Measurements from ENCODE around the gene PCARE. TPM values are rescaled to one million over a fixed set of nuclear protein-coding genes. Genes with fewer than 3 reads are reported as not detected.

PCARE gene
- total and polyA plus RNA-seq, 2 donors (not counting 1 experiment from before 2014, with no cell fraction given) = not detected

DNA sequence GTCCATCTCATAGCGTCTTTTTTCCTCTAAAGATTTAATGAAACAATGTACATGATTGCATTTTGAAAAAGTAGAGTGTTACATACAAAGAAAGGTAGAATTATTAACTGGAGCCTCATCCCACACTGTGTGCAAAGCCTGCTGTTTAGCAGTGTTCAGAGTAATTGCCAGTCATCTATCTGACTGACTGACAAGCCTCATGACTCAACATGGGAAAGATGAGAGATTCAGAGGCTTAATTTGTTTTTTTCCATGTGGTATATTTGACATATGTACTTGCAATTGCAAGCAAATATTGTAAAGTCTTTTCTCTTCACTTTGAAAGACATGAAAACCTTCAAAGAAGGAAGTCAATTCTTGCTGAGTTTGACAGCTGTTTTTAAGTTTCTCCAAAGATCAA is 14.7 kb downstream of the PCARE start:
- H3K4me3 ChIP-seq (replicated peaks in 1 of 4; ENCODE audit: control extremely low read depth in 1 of 4, insufficient read depth in 1 of 4, low read depth in 3 of 4, low read length in 4 of 4) = no peak overlapping the region
- H3K9me3 ChIP-seq (ENCODE audit: control insufficient read depth, insufficient read depth, low read depth, low read length) = no peaks in the 10 kb centered on the region
- no peaks in the 10 kb centered on the region for H3K4me1 ChIP-seq (ENCODE audit: control insufficient read depth, extremely low read depth, insufficient read depth, low read length)
- TF ChIP-seq EZH2 (IDR thresholded peaks at IDR 0.05; ENCODE audit: low read length, missing control alignments) = no peak
- TF ChIP-seq, protein P1, sequence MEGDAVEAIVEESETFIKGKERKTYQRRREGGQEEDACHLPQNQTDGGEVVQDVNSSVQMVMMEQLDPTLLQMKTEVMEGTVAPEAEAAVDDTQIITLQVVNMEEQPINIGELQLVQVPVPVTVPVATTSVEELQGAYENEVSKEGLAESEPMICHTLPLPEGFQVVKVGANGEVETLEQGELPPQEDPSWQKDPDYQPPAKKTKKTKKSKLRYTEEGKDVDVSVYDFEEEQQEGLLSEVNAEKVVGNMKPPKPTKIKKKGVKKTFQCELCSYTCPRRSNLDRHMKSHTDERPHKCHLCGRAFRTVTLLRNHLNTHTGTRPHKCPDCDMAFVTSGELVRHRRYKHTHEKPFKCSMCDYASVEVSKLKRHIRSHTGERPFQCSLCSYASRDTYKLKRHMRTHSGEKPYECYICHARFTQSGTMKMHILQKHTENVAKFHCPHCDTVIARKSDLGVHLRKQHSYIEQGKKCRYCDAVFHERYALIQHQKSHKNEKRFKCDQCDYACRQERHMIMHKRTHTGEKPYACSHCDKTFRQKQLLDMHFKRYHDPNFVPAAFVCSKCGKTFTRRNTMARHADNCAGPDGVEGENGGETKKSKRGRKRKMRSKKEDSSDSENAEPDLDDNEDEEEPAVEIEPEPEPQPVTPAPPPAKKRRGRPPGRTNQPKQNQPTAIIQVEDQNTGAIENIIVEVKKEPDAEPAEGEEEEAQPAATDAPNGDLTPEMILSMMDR (conservative IDR thresholded peaks at IDR 0.05 in 1 of 2, IDR thresholded peaks at IDR 0.05 in 1 of 2; ENCODE audit: low read depth in 1 of 2, low read length in 2 of 2) = no peak
- H3K9ac ChIP-seq (ENCODE audit: insufficient read depth, low read length) = no peak overlapping the region
- H2AFZ ChIP-seq (ENCODE audit: low read length) = no peak overlapping the region
- H4K20me1 ChIP-seq (ENCODE audit: control insufficient read depth, extremely low read depth, insufficient read depth, low read length) = no peaks in the 10 kb centered on the region
- no peaks in the 10 kb centered on the region for H3K36me3 ChIP-seq (ENCODE audit: control insufficient read depth, insufficient read depth, low read length)
- no peak overlapping the region for H3K4me2 ChIP-seq (ENCODE audit: extremely low read depth, insufficient read depth, low read length)
- H3K27me3 ChIP-seq (ENCODE audit: control insufficient read depth, insufficient read depth, low read length) = peaks cover 5% of the 10 kb centered on the region
- H3K27ac ChIP-seq (ENCODE audit: insufficient read depth, low read length) = no peak overlapping the region
- DNase-seq (ENCODE audit: low read depth in 2 of 2) = no peak
- H3K79me2 ChIP-seq (ENCODE audit: control insufficient read depth, insufficient read depth, low read length) = no peaks in the 10 kb centered on the region

DNA sequence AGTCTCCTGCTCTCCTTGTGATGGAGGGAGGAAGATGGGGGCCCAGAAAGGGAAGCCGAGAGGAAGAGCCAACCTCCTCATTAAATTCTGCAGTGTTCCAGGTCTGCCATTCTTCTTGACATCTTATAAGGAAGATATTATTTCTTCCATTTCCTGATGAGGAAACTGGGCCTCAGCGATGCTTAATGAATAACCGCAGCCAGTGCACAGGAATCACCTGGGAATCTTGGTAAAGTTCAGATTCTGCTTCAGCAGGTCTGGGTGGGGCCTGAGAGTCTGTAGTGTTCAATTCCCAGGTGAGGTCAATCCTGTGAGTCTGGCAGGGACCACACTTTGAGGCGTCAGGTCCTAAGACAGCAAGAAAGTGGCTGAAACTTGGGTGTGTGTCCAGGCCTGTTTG is 17.3 kb downstream of the PCARE start:
- Histone ChIP-seq H3K4me3 (replicated peaks in 1 of 4; ENCODE audit: control extremely low read depth in 1 of 4, insufficient read depth in 1 of 4, low read depth in 3 of 4, low read length in 4 of 4) (no peak overlapping the region), H2AFZ (ENCODE audit: low read length) (no peak overlapping the region), H3K4me2 (ENCODE audit: extremely low read depth, insufficient read depth, low read length) (no peak overlapping the region), H3K27ac (ENCODE audit: insufficient read depth, low read length) (no peak overlapping the region), H3K9ac (ENCODE audit: insufficient read depth, low read length) (no peak overlapping the region), H3K36me3 (ENCODE audit: control insufficient read depth, insufficient read depth, low read length) (no peaks in the 10 kb centered on the region), H4K20me1 (ENCODE audit: control insufficient read depth, extremely low read depth, insufficient read depth, low read length) (no peaks in the 10 kb centered on the region), H3K79me2 (ENCODE audit: control insufficient read depth, insufficient read depth, low read length) (no peaks in the 10 kb centered on the region), H3K4me1 (ENCODE audit: control insufficient read depth, extremely low read depth, insufficient read depth, low read length) (no peaks in the 10 kb centered on the region), H3K9me3 (ENCODE audit: control insufficient read depth, insufficient read depth, low read depth, low read length) (no peaks in the 10 kb centered on the region), H3K27me3 (ENCODE audit: control insufficient read depth, insufficient read depth, low read length) (peaks cover 5% of the 10 kb centered on the region)
- DNase-seq (ENCODE audit: low read depth in 2 of 2) = no peak
- TF ChIP-seq, protein P1 (conservative IDR thresholded peaks at IDR 0.05 in 1 of 2, IDR thresholded peaks at IDR 0.05 in 1 of 2; ENCODE audit: low read depth in 1 of 2, low read length in 2 of 2) = no peak
- TF ChIP-seq EZH2 (IDR thresholded peaks at IDR 0.05; ENCODE audit: low read length, missing control alignments) = no peak

DNA sequence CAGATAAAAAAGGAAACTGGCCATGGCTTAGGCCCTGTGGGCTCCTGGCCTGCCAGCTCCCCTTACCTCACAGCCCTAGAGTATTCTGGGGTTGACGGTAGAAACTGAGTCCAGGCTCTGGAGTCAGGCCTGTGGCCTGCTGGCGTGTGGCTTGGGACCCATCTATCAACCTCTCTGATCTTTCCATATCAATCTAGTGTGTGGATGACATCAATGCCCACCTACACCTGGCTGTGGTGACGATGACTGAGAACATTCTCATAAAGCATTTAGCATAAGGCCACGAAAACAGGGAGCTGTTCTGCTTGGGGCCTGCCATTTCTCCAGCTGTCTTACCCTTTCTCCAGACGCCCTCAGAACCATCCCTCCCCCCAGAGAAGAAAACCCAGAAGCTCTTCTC is 17.9 kb downstream of the PCARE start:
- DNase-seq (ENCODE audit: low read depth in 2 of 2) = no peak
- Histone ChIP-seq H3K9ac (ENCODE audit: insufficient read depth, low read length) (no peak overlapping the region), H3K4me1 (ENCODE audit: control insufficient read depth, extremely low read depth, insufficient read depth, low read length) (no peaks in the 10 kb centered on the region), H2AFZ (ENCODE audit: low read length) (no peak overlapping the region), H3K79me2 (ENCODE audit: control insufficient read depth, insufficient read depth, low read length) (no peaks in the 10 kb centered on the region), H3K4me3 (replicated peaks in 1 of 4; ENCODE audit: control extremely low read depth in 1 of 4, insufficient read depth in 1 of 4, low read depth in 3 of 4, low read length in 4 of 4) (no peak overlapping the region), H3K36me3 (ENCODE audit: control insufficient read depth, insufficient read depth, low read length) (no peaks in the 10 kb centered on the region), H3K4me2 (ENCODE audit: extremely low read depth, insufficient read depth, low read length) (no peak overlapping the region), H3K9me3 (ENCODE audit: control insufficient read depth, insufficient read depth, low read depth, low read length) (no peaks in the 10 kb centered on the region), H4K20me1 (ENCODE audit: control insufficient read depth, extremely low read depth, insufficient read depth, low read length) (no peaks in the 10 kb centered on the region), H3K27ac (ENCODE audit: insufficient read depth, low read length) (no peak overlapping the region), H3K27me3 (ENCODE audit: control insufficient read depth, insufficient read depth, low read length) (peaks cover 2% of the 10 kb centered on the region)
- TF ChIP-seq EZH2 (IDR thresholded peaks at IDR 0.05; ENCODE audit: low read length, missing control alignments) = no peak
- TF ChIP-seq, protein P1 (conservative IDR thresholded peaks at IDR 0.05 in 1 of 2, IDR thresholded peaks at IDR 0.05 in 1 of 2; ENCODE audit: low read depth in 1 of 2, low read length in 2 of 2) = no peak

Measured in fibroblast of lung (primary cell).